Measurements from ENCODE around the gene AQP11. TPM values are rescaled to one million over a fixed set of nuclear protein-coding genes. Genes with fewer than 3 reads are reported as not detected.

AQP11 gene
- total RNA-seq, 4 donors from 2014 or later = 0.55 to 0.76 (median 0.59) TPM; not detected in 1

- 83% methylated on average over 5 of the region's 5 CpGs for WGBS
Measured at GRCh38 chr11:77557553-77557952, 32.2 kb upstream of the AQP11 start.

DNA sequence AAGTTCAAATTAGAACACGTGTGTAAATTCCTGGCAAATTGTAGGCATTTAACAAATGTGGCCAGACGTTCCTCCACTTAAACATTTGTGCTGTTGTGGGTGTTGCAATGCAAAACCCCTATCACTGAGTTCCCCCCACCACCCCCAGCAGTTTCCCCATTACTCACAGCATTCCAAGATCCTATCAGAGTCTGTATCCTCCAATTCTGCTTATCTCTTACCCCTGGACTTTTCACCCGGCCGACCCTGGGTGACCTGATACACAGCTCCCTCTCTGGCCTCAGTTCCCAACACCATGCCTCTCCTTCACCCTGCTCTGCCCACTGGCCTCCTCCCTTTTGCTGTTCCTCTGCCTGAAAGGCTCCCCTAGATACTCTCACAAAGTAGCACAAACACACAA lies 31.4 kb upstream of the AQP11 start:
- no peak for TF ChIP-seq EP300 (IDR thresholded peaks at IDR 0.05)
- no peak for TF ChIP-seq POLR2AphosphoS5 (IDR thresholded peaks at IDR 0.05)
- no peak for TF ChIP-seq CTCF (IDR thresholded peaks at IDR 0.05)
- no peak for TF ChIP-seq POLR2A (IDR thresholded peaks at IDR 0.05)
- Histone ChIP-seq H3K27ac (no peak overlapping the region), H3K27me3 (no peaks in the 10 kb centered on the region), H3K9me3 (no peaks in the 10 kb centered on the region), H3K4me1 (no peaks in the 10 kb centered on the region), H3K36me3 (no peaks in the 10 kb centered on the region), H3K4me3 (no peak overlapping the region)
- DNase-seq (ENCODE audit: low spot score in 2 of 2) = no peak
- 74% methylated on average over 4 of the region's 4 CpGs for WGBS

More at GRCh38 chr11:77557553-77557952, 32.2 kb upstream of the AQP11 start:
- Histone ChIP-seq H3K4me1 (no peaks in the 10 kb centered on the region), H3K4me3 (no peak overlapping the region), H3K27me3 (no peaks in the 10 kb centered on the region), H3K36me3 (no peaks in the 10 kb centered on the region), H3K9me3 (no peaks in the 10 kb centered on the region), H3K27ac (no peak overlapping the region)
- TF ChIP-seq CTCF (IDR thresholded peaks at IDR 0.05) (no peak), EP300 (IDR thresholded peaks at IDR 0.05) (no peak), POLR2AphosphoS5 (IDR thresholded peaks at IDR 0.05) (no peak), POLR2A (IDR thresholded peaks at IDR 0.05) (no peak)
- no peak for DNase-seq (ENCODE audit: low spot score in 2 of 2)

- Histone ChIP-seq H3K4me1 (no peaks in the 10 kb centered on the region), H3K36me3 (no peaks in the 10 kb centered on the region), H3K4me3 (no peak overlapping the region), H3K27ac (no peak overlapping the region), H3K27me3 (no peaks in the 10 kb centered on the region), H3K9me3 (no peaks in the 10 kb centered on the region)
- no peak for DNase-seq (ENCODE audit: low spot score in 2 of 2)
- 61% methylated on average over 6 of the region's 6 CpGs for WGBS
- TF ChIP-seq EP300 (IDR thresholded peaks at IDR 0.05) (no peak), CTCF (IDR thresholded peaks at IDR 0.05) (no peak), POLR2AphosphoS5 (IDR thresholded peaks at IDR 0.05) (no peak), POLR2A (IDR thresholded peaks at IDR 0.05) (no peak)
Measured at GRCh38 chr11:77559686-77560401, 29.9 kb upstream of the AQP11 start.

GRCh38 chr11:77560605-77561004 lies 29.1 kb upstream of the AQP11 start:
- Histone ChIP-seq H3K36me3 (no peaks in the 10 kb centered on the region), H3K27ac (no peak overlapping the region), H3K9me3 (no peaks in the 10 kb centered on the region), H3K4me3 (no peak overlapping the region), H3K27me3 (no peaks in the 10 kb centered on the region), H3K4me1 (no peaks in the 10 kb centered on the region)
- TF ChIP-seq POLR2A (IDR thresholded peaks at IDR 0.05) = no peak
- TF ChIP-seq CTCF (IDR thresholded peaks at IDR 0.05) = no peak
- TF ChIP-seq POLR2AphosphoS5 (IDR thresholded peaks at IDR 0.05) = no peak
- TF ChIP-seq EP300 (IDR thresholded peaks at IDR 0.05) = no peak
- 66% methylated on average over 2 of the region's 2 CpGs for WGBS
- DNase-seq (ENCODE audit: low spot score in 2 of 2) = no peak

DNA sequence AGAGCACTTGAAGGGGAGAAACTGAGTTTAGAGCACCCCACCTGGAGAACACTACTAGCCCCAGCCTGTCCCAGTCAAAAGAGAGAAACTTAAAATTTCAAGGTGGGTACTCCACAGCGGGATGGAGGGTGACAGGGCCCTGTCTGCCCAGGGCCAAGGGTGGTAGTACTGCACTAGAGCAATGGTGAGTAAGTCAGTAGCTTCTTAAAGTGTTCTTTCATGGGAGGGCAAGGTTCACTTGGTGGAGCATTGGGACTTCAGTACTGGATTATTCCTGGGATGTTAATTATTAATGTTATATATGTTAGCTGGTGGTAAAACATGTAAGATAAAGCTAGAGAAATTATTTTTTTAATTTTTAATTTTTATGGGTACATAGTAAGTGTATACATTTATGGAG lies 28.5 kb upstream of the AQP11 start:
- Histone ChIP-seq H3K27me3 (no peaks in the 10 kb centered on the region), H3K4me1 (no peaks in the 10 kb centered on the region), H3K27ac (no peak overlapping the region), H3K36me3 (no peaks in the 10 kb centered on the region), H3K4me3 (no peak overlapping the region), H3K9me3 (no peaks in the 10 kb centered on the region)
- DNase-seq (ENCODE audit: low spot score in 2 of 2) = no peak
- WGBS = 94% methylated on average over 1 of the region's 1 CpG
- TF ChIP-seq EP300 (IDR thresholded peaks at IDR 0.05) (no peak), CTCF (IDR thresholded peaks at IDR 0.05) (no peak), POLR2AphosphoS5 (IDR thresholded peaks at IDR 0.05) (no peak), POLR2A (IDR thresholded peaks at IDR 0.05) (no peak)

Measured in suprapubic skin (tissue), 4 donors.